HG03159 (cell line): Measurements from ENCODE around the gene ACP1.

Source experiments
- ATAC-seq: cut with Tn5 transposase; IDR thresholded peaks from one replicate; pipeline ENCODE4 v1.9.1; 2021; ENCODE audit warnings: mild to moderate bottlenecking, moderate library complexity; ENCODE audit not compliant: unreplicated experiment

Gene ACP1

DNA sequence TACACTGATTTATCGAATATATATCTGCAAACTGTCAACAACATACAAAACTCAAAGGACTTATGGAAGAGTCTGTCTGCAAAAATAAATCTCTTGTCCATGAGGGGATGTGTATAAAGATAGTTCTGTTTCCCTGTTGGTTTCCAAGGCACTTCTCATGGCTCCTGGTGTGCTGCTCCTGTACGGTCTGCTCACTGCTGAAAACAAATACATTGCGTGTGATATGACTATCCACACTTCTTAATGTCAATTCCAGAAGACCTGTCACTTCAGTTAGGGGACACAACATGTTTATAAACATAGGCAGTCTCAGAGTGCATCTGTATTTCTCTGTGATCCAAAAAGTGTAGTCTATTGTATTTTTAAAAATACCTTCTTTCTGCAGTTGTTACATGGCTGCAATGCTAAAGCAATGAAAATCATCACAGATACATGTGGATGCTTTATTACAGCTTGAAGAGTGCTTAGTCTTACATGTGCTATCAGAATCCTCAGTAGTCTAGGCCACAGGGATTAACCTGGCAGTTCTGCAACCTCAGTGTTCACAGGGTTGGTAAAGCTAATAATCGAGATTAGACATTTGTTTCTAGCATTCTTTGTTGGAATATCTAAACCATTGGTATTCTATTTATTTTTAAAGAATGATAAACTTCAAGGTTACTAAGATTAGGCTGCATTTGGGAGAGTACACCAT lies 15.4 kb downstream of the ACP1 start:
- no peak for ATAC-seq

DNA sequence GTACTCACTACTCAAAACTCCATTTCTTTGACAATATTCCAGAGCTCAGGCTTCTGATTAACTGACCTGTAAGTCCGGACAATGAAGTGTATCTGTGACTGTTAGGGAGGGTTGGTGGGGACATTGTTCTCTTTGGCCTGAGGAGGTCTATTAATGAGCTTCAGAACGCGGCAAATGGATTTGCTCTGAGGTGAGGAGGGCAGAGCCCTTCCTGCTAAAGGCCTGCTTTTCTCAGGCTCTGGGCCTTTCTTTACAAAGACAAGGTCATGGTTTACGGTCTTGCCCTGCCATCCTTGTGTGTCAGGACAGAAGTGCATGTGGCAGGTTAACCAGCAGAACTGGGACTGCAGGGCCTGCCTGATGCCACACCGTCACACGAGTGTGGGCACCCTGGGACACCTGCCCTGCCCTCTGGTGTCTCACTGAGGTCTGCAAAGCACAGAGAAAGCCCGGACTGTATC lies 15.9 kb downstream of the ACP1 start:
- no peak for ATAC-seq

DNA sequence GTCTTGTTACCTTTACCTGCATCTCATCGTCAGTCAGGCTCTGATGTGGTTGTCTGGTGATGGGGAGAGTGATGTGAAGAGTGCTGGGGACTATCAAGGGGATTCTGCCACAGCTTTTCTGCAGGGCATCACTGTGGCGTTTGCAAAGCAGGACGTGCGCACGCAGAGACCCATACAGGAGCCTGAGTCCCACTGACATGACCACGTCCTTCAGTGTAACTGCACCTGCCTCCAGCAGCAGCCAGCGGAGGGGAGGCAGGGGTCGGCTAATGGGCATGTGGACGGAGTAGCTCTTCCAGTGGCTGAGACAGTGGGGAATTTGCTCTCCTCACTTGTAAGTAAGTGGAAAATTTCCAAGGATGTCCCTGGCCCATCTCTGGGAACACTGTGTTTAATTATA lies 16.6 kb downstream of the ACP1 start:
- ATAC-seq, result no peak

- ATAC-seq, result no peak
Observed at GRCh38 chr2:282371-283263, 17.9 kb downstream of the ACP1 start.

DNA sequence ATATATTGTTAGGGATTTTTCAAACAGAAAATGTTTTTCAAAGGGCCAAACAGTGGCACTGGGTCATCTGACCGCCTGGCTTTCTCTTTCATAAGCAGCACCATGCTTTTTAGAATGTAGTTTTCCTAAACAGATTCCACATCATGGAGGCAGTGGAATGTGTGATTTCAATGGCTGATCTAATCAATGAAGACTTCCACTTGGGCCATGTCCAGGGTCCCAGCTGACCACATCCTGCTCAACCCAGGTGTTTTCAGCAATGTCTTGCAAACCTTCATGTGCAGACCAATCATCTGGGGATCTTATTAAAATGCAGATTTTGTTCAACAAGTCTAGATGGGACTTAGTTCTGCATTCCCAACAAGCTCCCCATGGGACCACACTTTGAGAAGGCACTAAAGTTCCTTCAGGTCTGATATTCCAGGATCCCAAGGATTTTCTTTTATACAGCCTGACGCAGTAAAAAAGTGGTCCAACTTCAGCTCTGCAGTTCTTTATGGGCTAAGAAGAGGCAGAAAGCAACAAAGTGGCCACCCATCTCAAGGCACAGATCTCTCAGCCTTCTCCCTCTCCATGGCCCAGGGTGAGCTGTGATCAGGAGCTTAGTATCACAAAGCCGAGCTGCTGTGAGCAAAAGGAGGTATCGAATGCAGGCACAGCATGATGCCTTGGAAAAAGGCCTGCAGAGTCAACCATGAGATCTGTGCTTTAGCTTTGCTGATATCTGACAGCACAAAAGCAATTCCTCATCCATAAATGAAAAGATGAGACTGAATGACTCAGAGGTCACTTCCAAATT lies 19.4 kb downstream of the ACP1 start:
- no peak for ATAC-seq

GRCh38 chr2:284896-285492 lies 20.2 kb downstream of the ACP1 start:
- no peak for ATAC-seq

- no peak for ATAC-seq
Observed at GRCh38 chr2:285531-285930, 20.8 kb downstream of the ACP1 start.

DNA sequence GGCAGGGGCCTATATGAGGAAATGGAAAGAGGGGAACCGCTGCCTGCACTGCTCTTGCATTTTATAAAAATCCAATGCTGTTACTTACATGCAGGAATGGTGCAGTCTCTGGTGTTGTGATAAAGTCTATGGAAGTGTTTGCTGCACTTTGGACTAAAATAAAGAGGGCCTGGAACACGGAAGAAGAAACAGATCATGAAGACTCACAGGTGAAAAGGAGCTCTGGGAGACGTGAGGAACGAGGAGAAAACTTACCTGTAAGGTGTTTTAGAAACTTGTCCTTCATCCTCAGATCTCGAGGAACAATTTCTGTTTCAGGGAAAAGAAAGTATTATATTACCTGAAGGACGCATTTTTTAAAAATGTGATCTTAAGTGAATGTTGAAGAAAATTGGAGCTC lies 21.3 kb downstream of the ACP1 start:
- no peak for ATAC-seq

GRCh38 chr2:286774-287392 lies 22.1 kb downstream of the ACP1 start:
- ATAC-seq, result no peak

DNA sequence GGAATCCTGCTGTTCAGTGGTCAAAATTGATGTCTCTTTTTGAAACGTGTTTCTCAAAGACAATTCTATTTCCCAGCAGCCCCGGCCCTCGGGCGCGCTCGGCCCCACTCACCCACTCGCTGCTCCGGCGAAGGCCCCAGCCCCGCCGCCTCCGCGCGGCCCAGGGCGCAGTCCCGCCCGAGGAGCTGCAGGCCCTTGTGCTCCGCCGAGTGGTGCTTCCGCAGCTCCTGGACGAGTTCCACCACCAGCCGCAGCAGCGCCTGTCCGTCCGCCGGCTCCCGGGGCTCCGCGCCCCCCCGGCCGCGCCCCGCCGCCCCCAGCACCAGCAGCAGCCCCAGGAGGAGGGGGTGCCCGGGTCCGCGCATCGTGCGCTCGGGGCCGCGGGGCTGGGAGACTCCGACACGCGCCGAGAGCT lies 22.7 kb downstream of the ACP1 start:
- no peak for ATAC-seq

DNA sequence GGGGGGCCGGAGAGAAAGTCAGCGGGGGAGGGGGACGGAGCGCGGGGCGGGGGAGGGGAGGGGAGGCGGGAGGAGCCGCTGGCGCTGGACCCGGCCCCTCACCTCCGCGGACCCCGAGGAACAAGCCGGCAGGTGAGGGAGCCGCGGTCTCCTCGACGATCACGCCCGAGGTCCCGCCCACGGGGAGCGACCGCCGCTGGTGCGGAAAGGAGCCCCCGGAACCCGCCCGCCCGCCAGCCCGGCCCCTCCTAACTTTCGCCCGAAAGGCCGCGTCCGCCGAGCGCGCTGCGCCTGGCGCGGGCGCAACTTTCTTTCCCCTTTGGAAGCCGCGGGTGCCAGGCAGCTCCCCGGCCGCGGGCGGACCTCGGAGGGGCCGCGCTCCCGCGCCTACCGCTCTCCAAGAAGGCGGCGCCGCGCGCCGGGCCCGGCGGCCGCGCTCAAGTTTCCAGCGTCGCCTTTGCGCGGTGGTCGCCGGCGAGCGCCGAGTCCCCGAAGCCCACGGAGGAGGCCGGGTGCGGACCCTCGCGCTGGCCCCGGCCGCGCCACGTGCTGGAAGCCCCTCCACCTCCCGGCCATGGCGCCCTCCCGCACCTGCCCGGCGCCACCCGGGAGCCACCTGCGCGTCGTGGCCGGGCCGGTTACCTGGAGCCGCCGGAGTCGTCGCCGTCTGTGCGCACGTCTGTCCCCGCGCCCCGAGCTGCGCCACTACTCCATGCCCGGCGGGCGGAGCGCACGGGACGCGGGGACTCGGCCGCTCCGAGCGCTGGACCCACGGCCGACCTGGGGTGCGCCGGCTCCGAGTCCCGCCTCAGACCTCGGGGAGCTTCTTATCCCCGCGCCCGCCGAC lies 23.4 kb downstream of the ACP1 start, which contains the start of gene ALKAL2:
Gene ALKAL2 (minus strand): TSS at position 181 of the 847 bp plus-strand sequence. CDS start 256 bp downstream, outside the sequence.
- no peak for ATAC-seq

DNA sequence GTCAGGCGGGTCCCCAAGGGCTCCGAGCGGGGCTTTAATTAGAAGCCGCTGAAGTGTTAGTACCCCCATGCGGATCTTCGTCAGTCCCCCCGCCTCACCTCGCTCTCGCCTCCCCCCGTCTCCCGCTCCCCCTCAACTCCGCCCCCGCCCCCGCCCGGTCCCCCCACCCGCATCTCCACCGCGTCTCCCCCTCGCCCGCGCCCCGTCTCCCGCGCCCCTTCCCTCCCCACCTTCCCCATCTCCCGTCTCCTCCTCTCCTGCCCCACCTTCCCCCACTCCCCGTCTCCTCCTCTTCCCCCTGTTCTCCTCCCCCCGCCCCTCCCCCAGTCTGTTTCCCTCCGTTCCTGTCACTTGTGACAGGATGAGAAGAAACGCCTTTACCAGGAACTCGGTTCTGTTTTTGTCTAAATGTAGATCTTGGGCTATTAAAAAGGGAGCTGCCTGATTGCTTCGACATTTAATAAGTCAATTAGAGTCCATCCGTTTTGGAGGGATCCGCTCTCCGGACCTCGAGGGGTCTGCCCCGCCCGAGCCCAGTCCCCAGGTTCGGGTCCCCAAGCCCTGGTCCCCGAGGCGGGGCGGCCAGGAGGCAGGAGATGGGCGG lies 24.1 kb downstream of the ACP1 start:
- no peak for ATAC-seq

DNA sequence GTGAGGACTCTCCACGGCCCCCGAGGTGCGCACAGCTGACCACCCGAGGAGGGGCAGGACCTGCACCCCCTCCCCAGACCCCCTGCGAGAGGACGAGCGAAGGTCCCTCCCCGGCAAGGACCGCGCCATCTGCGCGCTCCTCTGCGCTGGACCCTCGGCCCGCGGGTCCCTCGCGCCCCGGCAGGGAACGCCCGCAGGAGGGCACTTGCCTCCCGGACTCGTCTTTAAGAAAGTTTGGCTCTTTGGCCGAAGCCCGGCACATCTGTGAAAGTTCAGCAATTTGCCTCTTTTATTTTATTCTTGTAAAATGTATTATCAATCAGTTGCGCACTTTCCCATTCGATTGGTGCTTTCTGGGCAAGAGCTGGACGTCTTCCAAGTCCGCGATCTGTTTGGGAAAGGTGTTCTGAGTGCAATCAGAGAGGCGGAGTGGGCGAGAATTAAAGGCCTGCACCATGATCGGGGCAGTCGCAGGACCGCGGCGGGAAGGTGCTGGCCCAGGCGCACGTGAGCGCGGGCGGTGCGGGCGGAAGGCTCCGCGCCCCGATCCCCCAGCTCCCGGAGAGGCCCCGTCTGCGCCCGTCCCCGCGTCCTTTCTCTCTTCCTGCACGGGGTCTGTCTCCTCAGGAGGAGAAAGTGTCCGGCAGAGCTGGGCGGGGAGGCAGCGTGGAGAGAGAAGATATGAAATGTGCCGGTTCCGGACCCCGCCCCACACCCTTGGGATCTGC lies 24.8 kb downstream of the ACP1 start:
- ATAC-seq, result no peak

DNA sequence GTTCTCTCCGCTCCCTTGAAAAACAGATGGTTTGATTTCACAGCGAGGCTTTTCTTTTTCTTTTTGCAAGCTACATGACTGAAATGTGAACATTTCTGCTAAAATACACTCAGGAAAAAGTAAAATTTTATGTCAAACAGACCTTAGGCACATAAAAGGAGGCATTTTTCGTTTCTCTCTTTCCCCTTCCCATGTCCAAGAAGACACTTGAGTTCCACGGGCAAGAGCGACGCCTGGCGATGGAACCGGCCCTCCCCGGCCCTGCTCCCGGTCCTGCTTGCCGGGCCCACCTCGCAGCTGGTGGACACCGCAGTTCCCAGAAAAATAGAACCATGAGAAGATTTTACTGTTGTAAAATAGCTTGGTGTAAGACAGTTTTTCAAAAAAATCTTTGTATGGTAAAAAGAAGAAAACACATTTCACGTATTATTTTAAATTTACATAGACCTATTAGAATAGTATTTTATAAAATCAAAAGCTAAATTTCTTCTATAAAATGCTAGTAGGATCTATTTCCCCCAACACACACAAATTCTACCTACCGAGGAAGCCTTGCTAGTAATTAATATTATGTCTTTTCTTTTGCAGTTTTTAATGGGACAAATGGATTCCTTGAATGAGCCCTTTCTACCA lies 25.5 kb downstream of the ACP1 start:
- ATAC-seq, result no peak

DNA sequence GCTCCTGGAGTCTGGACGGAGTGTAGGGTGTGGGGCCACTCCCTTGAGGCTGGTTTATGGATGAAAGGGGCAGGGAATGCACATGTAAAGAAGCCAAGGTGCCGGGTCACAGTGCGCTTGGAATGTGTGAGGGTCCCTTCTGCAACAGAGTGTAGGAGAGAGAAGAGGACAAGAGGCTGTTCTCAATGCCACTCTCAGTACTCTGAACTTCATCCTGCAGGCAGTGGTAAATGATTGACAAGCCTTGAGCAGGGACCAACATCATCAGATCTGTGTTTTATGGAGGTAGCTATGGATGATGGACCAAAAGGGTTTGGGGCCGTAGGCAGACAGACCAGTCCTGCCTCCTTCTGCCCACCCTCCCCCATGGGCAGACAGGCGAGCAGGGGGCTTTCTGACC lies 30.3 kb downstream of the ACP1 start:
- ATAC-seq, result no peak

DNA sequence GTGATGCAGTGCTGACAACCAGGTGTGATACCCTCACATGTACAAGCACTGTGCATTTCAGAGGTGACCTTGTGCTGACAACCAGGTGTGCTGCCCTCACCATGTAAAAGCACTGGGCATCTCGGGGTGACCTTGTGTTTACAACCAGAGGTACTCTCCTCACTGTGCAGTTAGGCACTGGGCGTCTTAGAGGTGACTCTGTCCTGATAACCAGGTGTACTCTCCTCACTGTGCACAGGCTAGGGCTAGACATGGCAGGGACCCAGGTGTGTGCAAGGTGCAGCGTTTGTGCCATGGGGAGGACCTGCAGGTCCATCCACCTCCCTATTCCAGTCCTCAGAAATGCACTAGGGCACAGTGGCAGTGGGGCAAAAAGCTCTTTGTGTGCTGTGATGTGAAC lies 31.6 kb downstream of the ACP1 start:
- no peak for ATAC-seq

GRCh38 chr2:305366-305765 lies 40.6 kb downstream of the ACP1 start:
- no peak for ATAC-seq
